IMR-90 (cell line): ENCODE results near the gene KIF16B.

Source experiments
- MAFK ChIP-seq: IDR thresholded peaks from 2 replicates; pipeline ENCODE4 v1.6.1; 2012; ENCODE audit warnings: low read depth, low read length, improper control_type of control experiment
- TF ChIP-seq, protein P1 (sequence below): conservative IDR thresholded peaks from 2 replicates; pipeline ENCODE4 v1.5.1; 2012; ENCODE audit warnings: mild to moderate bottlenecking, low read depth, low read length, improper control_type of control experiment

DNA sequence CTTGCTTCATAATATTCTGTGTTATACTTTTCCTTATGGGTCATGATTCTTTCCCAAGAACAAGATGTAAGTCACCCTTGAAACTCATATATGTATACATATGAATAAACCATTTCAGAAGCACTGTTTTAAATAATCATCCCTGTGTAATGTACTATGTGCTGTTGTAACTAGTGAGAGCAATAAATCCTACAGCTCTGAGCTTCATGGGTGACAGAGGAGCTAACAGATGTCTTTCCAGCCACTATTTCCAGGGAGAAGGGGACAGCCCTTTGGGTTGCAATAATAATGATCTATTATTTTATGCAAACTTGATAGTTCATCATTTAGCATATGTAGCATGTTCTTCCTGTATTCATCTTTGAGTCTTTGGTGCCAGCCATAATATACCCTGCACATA lies 342.8 kb downstream of the KIF16B start:
- TF ChIP-seq, protein P1, sequence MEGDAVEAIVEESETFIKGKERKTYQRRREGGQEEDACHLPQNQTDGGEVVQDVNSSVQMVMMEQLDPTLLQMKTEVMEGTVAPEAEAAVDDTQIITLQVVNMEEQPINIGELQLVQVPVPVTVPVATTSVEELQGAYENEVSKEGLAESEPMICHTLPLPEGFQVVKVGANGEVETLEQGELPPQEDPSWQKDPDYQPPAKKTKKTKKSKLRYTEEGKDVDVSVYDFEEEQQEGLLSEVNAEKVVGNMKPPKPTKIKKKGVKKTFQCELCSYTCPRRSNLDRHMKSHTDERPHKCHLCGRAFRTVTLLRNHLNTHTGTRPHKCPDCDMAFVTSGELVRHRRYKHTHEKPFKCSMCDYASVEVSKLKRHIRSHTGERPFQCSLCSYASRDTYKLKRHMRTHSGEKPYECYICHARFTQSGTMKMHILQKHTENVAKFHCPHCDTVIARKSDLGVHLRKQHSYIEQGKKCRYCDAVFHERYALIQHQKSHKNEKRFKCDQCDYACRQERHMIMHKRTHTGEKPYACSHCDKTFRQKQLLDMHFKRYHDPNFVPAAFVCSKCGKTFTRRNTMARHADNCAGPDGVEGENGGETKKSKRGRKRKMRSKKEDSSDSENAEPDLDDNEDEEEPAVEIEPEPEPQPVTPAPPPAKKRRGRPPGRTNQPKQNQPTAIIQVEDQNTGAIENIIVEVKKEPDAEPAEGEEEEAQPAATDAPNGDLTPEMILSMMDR = no peak
- no peak for TF ChIP-seq MAFK
